ENCODE data around the gene DENND2D. TPM values are rescaled to one million over a fixed set of nuclear protein-coding genes. Genes with fewer than 3 reads are reported as not detected.

Gene DENND2D
- polyA plus RNA-seq, 12 donors, result 0.67 to 15.1 (median 1.5) TPM; not detected in 1

DNA sequence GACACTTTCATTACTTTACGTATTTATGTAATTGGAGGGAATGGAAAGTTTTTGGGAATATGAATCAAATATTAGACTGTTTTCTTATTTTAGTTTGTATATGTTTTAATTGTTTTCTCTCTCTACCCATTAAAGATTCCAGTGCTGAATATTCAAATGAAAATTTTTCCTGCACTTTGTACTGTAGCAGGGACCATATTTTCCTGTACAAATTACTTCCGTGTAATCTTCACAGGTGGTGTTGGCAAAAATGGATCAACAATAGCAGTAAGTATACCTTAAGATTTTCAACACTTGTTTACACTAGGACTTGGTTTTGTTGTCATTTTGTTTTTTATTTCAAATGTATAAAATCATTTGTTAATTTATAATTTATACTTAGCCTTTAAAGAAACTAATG, 18.4 kb downstream of the DENND2D start:
- DNase-seq, result no peak

DNA sequence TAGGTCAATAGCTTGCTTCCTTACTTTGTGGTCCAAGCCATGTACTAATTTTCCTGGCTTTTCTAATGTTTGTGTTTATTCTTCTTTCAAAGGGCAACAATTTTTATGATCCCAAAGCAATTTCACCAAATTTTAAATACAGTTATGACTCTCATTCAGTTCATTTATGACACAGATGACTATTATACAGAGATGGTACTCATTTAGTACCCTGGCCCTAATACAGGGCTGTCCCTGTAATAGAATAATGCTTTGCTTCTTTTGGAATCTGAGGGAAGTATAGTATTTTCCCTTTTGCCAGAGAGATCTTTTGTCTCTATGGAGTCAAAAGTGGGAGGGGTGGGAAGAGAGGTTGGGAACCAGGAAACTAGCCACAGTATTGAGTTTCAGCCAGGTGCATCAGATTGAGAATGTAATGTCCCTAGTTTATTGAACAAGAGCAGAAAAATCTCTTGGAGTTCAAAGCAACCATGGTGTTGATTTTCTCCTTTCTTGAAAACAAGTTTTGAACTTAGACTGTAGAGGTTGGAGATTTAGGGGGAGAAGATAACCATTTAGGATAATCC, 20.4 kb downstream of the DENND2D start:
- DNase-seq, result no peak

DNA sequence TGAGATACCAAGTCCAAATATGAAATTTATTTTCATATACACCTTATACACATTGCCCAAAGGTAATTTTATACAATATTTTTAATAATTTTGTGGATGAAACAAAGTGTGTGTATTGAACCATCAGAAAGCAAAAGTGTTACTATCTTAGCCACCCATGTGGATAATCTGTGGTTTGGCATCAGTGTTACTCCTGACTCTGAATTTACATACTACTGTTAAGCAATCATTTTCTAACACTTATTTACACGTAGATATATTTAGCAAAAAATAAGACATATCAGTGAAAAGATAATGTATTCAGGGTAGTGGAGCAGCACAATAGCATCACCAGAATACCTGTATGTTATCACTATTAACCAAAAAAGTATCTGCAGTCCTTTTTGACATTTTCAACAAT, 23.8 kb downstream of the DENND2D start:
- DNase-seq, result no peak

DNA sequence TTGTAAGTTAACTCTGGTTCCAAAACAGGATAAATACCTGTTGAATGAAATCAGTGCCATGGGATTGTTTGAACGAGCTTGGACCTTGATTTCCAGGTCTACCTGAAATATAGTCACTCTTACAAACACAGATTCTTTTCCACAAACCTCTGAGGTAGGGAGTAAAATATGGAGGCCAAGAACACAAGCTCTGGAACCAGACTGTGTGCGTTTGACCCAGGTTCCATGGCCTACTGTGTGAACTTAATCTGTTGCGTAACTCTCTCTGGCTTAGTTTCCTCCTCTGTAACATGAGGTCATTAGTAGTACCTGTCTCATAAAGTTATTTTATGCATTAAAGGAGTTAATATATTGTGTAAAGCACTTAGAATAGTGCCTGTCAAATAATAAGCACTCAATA, 25.1 kb downstream of the DENND2D start:
- DNase-seq, result no peak

DNA sequence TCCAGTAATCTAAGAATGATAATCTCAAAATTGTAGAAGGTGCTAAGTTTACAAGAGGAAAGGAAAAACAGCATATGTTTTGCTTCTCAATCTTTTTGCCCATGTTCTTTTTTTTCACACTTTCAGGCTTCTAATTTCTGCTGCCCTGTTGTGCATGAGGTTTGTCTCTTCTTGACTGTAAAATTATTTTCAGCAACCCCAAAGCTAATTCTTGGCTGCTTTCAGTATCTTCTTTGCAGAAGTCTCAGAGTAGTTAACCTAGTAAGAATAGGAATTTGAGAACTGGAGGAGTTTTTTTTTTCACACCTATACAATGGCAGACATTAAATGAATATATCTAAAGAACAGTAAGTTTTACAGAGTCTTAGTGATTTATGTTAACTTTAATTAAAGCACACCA, 26.4 kb downstream of the DENND2D start:
- DNase-seq, result no peak

DNA sequence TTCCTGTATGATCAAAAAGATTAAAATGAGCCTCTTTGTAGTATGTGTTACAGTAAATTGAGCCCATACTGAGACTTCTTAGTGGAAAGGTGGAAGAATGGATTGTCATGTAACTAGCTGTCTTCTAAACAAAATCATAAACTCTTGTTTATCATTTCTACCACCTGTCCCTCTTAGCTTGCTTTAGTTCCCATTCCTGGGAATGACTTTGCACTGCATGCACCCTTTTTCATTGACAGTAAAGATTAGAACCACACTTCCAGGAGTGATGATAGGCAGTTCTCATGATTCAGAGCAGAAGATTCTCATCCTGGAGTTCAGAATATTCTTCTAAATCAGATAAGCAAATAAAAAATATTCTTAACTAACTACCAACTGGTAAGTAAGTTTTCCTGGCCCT, 28.0 kb downstream of the DENND2D start:
- no peak for DNase-seq

DNA sequence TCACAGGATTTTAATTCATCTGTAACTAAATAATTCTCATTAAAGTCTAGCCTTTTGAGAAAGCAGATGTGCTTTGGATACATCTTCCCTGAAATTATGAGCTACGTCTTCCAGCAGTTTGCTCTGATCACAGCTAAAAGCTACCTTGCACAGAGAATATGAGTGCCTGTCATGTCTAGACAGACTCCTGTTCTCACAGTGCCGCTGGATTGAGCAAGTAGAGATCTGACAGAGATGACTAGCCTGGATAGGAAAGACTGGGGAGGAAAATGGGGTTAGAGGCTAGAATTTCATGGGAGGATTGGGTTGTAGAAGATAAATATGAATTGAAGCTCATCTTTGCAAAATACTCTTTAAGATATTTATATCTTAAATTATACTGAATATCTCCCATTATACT, 36.3 kb downstream of the DENND2D start:
- no peak for DNase-seq

DNA sequence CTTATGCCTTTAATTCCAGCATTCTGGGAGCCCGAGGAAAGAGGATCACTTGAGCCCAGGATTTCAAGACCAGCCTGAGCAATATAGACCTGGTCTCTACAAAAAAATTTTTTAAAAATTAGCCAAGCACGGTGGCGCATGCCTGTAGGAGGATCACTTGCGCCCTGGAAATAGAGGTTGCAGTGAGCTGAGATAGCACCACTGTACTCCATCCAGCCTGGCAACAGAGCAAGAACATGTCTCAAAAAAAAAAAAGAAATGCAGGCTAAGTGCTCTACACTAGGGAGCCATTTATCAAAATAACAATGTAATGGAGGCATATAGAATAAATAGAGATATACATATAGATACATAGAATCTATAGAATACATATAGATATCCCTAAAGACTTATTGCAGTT, 37.1 kb downstream of the DENND2D start:
- DNase-seq, result no peak

DNA sequence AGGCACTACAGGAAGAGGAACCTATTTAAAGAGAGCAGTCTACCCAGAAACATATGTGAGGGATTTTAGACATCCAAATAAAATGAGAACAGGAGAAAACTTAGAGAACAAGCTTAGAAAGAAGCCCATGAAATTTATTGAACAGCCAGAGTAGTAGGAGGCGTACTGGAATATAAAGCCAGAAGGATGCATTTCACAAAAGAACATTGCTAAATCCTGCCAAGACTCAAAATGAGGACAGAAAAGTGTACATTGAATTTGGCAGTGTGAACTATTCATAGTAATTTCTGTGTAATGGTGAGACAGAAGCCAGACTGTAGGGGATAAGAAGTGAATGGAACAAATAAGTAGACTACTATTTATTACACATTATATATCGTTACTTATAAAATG, 38.0 kb downstream of the DENND2D start:
- DNase-seq, result no peak

DNA sequence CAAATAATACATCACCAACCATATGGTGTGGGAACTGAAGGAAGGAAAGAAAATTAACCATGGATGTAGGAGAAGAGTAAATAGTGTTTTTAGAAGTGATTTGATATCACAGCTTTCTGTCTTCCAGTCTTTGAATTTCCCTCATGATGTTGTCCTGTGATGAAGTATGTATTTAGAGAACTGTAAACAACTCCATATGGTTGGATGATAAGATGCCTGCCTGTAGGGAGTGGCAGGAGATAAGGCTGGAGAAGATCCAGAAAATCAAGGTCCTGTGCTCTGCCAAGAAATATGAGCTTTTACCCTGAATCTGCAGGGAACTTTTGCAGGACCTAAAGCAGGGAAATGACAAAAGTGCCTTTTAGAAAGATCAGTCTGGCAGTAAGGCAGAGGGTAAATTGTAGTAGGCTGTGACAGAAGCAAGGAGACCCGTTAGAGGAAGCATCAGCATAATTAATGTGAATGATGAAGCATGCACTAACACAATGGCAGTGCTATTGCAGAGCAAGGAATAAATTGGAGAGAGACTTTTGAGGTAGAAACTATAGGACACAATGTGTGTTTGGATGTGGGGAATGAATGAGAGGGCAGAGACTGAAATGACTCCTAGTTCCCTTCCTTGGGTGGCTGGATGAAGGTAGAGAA, 38.5 kb downstream of the DENND2D start:
- no peak for DNase-seq

DNA sequence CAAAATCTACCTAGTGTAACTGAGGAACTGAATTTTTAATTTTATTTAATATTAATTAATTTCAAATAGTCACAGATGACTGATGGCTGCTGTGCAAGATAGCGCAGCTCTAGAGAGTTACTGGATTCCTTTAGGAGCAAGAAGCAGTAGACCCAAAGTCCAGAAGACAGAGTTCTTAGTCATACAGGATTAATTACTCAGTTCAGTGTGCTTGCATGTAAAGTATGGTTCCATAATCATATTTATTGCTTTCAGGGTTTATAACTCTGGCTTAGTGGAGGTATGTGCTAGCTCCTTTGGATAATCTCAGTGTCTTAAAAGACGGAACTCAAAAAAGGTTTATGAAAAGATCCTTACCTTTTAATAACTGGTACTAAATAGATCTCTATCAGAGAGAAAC, 43.0 kb downstream of the DENND2D start:
- no peak for DNase-seq

DNA sequence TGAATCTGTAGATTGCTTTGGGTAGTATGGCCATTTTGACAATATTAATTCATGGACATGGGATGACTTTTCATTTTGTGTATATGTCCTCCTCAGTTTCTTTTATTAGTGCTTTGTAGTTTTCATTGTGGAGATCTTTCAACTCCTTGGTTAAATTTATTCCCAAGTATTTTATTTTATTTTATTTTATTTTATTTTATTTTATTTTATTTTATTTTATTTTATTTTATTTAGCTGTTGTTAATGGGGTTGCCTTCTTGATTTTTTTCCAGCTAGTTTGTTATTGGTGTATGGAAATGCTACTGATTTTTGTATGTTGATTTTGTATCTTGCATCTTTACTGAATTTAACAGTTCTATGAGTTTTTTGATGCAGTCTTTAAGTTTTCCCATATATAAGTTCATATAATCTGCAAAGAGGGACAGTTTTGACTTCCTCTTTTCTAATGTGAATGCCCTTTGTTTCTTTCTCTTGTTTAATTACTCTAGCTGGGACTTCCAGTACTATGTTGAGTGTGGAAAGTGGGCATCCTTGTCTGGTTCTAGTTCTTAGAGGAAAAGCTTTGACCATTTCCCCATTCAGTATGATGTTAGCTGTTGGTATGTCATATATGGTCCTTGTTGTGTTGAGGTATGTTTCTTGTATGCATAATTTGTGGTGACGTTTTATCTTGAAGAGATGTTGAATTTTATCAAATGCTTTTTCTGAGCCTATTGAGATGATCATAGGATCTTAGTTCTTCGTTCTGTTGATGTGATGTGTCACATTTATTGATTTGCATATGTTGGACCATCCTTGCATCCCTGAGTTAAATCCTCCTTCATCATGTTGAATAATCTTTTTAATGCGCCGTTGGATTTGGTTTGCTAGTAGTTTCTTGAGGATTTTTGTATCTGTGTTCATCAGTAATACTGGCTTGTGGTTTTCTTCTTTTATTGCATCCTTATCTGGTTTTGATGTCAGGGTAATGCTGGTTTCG, 46.1 kb downstream of the DENND2D start:
- no peak for DNase-seq

DNA sequence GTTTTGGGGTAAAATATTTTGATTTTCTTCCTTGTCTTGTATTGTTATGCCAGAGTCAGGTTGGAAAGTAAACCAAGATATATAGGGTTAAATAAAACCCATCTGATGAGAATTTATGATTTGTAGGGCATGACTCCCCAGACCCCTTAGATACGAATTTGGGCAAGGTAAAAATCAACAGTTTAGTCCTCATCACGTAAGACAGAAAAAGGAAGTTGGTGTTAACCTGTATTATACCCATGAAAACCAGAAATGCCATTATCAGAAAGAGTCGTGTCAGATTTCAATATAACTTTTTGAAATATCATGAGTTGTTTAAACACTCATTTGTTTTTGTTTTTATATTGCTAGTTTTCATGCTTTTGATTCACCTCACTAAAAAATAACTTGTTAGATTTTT, 48.6 kb downstream of the DENND2D start:
- DNase-seq, result no peak

DNA sequence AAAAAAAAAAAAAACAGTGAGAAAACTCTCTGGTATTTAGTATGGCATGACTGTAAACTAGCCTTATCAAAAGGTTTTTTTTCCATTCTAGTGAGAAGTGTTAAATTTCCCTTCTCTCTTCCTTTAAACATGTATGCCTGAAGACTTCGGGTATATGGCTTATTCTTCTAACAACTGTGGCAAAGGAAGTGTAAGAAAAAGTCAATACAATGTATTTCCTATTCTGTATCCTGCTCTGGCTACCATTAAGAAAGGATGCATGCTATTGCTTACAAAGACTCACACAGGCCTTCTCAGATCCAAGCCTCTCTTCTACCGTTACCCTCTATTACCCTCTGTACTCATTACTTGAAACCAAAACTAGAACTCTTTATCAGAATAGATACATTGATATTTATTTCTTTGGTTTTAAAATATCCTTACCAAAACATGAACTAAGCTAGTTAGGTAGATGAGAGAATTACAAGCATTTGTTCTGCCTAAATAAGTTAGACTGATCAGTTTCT, 52.0 kb downstream of the DENND2D start:
- DNase-seq, result no peak

DNA sequence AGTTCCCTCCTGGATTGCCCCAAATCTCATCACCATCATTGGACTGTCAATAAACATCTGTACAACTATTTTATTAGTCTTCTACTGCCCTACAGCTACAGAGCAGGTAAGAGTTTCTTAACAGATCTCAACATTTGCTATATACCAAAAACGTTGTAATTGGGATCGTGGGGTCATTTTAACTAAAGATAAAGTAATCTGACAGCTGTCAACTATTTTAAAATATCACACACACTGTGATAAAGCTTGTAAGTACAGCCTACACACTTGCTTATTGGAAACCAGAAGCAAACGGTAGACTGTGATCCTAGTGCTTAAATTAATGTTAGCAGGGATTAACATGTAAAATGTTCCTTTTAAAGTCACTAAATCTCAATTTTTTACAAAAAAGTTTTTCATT, 52.5 kb downstream of the DENND2D start:
- DNase-seq, result no peak

DNA sequence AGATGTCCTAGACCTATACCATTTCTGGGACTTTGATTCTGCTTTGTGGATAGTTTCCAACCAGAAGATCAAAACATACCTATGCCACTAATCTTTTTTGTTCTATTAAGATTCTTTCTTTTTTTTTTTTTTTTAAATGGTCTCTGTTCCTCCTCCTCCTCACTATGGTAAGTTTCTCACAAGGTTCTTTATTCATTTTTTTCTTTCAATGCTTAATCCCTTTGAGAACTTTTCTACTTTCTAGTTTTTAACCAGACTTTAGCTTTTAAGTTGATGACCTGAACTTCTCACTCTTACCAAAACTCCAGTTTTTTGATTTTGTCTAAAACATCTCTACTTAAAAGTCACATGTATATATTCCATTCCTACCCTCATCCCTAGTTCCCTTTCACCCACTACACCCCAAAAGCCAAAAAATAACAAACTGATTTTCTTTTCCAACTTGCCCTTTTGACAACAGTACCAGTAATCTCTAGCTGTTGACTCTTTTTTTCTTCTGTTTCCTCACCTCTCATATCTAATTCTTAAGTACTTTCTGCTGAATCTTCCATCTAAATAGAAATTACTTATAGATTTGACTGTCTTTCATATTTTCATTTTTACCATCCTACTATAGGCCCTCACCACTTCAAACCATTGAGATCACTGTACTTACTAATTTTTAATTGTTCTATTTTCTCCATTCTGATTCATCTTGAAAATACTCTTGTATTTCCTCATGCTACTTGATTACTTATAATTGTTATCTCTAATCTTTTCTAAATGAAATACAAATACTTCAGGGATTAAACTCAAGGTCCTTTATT, 54.3 kb downstream of the DENND2D start:
- DNase-seq, result no peak

DNA sequence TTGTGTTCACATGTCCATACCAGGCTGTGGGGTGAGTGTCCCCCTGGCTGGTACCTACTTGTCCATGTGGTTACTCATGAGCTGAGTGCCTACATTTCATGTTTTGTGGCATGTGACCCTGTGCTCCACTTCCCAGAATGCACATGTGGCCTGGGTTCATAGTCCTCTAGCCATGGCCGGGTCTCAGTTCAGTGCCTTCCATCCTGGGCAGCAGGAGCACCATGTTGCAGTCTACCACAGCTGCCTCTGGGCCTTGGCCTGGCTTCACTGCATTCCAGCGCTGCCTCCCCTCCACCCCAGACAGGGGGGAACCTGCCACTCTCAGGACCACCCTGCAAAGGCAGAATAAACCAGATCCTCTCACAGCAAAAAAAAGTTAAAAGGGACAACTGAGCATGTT, 54.9 kb downstream of the DENND2D start:
- DNase-seq, result no peak

DNA sequence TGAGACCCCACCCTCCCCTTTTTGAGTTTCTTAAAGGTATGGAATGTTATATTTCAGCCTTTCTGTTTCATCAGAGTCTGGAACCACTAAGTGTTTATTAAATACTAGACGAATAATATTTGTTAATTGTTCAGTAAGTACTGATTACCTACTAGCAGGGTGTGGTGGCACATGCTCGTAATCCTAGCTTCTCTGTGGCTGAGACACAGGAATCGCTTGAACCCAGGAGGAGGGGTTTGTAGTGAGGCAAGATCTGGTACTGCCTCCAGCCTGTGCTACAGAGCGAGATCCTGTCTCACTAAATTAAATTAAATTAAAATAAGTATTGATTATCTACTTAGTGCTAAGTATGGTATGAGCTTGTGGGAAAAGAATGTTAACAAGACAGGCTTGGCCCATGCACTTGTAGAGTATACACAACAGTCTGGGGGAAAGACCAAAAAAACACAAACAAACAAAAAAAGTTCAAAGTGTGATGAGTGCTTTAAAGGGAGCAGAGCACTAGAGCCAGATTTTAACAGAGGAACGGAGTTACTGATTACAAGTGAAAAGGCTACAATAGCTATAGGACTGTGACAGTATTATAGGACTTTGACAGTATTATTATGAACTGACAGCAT, 58.0 kb downstream of the DENND2D start:
- no peak for DNase-seq

DNA sequence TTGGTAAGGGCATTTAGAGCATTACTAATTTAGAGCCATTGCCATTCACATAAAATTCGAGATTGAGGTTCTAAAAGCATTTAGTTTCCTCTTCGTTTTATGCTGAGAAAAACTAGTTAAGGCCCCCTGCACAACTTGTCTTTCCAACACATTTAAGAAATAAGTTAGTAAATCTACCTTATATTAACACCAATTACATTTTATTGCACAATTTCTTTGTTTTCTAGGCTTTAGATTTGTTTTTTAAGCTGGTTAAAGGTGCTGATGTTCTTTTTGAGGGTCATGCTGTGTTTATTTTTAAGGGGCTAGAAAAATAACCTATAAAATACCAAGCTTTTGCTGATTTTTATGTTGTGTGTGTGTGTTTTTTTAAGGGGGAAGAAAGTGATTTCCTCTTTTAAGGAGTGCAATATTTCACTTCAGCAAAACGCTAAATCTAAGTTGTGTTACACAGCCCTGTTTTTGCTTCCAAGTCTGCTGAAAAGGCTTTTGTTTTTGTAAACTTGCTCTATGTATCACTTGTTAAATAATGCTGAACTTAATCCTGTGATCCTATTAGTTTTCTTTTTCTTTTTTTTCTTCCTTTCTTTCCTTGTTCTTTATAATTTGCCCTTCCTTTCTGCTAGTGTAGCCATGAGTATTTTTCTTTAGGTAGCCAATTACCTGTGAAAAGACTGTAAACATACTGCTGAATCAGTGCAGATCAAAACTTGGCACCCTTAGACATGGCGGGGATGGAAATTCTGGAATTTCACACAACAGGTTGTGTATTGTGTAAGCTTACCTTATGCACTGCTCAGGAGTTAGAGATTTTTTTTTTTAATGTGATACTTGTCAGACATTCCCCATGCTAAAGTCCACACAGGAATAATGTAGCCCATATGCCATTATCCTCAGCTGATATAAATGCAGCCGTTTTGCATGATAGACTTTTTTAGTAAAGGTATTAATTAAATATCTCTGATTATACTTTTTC, 58.9 kb downstream of the DENND2D start:
- DNase-seq, result no peak

DNA sequence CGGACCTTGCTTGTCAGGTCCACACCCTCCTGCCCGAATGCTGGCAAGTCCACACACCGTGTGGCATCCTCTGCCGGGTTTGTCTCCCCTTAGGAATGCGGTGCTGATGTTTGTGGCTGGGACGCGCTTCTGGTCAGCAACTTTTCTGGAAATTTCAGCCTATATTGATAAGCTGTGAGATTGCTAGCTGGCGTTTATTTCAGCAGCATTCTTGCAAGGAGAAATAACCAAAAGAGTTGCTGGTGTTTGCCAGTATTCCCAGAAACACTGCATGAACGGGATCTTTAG, 59.8 kb downstream of the DENND2D start:
- no peak for DNase-seq
